Measurements from ENCODE around the gene PCGF1.
"Not testable (repeated sequence)": the region's sequence is repeated elsewhere in the genome, so short reads cannot be mapped to it uniquely, and the experiment has no call there.

GRCh38 chr2:74483675-74484164 lies 23.8 kb downstream of the PCGF1 start:
- not testable (repeated sequence) for TF ChIP-seq POLR2AphosphoS5, POLR2A, EP300 (IDR thresholded peaks at IDR 0.05)
- TF ChIP-seq, protein P1, sequence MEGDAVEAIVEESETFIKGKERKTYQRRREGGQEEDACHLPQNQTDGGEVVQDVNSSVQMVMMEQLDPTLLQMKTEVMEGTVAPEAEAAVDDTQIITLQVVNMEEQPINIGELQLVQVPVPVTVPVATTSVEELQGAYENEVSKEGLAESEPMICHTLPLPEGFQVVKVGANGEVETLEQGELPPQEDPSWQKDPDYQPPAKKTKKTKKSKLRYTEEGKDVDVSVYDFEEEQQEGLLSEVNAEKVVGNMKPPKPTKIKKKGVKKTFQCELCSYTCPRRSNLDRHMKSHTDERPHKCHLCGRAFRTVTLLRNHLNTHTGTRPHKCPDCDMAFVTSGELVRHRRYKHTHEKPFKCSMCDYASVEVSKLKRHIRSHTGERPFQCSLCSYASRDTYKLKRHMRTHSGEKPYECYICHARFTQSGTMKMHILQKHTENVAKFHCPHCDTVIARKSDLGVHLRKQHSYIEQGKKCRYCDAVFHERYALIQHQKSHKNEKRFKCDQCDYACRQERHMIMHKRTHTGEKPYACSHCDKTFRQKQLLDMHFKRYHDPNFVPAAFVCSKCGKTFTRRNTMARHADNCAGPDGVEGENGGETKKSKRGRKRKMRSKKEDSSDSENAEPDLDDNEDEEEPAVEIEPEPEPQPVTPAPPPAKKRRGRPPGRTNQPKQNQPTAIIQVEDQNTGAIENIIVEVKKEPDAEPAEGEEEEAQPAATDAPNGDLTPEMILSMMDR (IDR thresholded peaks at IDR 0.05): not testable (repeated sequence)
